HepG2 (cell line): Measurements from ENCODE around the gene THRAP3. TPM values are rescaled to one million over a fixed set of nuclear protein-coding genes. Genes with fewer than 3 reads are reported as not detected.

Source experiments
- ARHGAP35 ChIP-seq: sonication (generic); formaldehyde crosslinking; IDR thresholded peaks from 2 replicates; pipeline ENCODE4 v1.9.0; 2022; ENCODE audit warnings: mild to moderate bottlenecking, inconsistent platforms, moderate library complexity, missing genetic modification reagents, borderline replicate concordance
- MED13 ChIP-seq: sonication (generic); formaldehyde crosslinking; IDR thresholded peaks from 2 replicates; pipeline ENCODE4 v1.5.0; 2020; ENCODE audit warnings: missing genetic modification reagents
- NFIB ChIP-seq: sonication (generic); formaldehyde crosslinking; IDR thresholded peaks from 2 replicates; pipeline ENCODE4 v1.9.0; 2021; ENCODE audit warnings: missing genetic modification reagents, mild to moderate bottlenecking, borderline replicate concordance
- PRDM15 ChIP-seq: sonication (generic); formaldehyde crosslinking; IDR thresholded peaks from 2 replicates; pipeline ENCODE4 v1.4.0; 2020; ENCODE audit warnings: missing genetic modification reagents
- RBAK ChIP-seq: sonication (generic); formaldehyde crosslinking; IDR thresholded peaks from 2 replicates; pipeline ENCODE4 v1.5.1; 2020; ENCODE audit warnings: mild to moderate bottlenecking, missing genetic modification reagents
- SAP130 ChIP-seq: IDR thresholded peaks from 2 replicates; pipeline ENCODE4 v1.6.1; 2016; ENCODE audit warnings: low read depth
- SKI ChIP-seq: fragments of 450-650 bp; IDR thresholded peaks from one replicate; pipeline ENCODE4 v1.6.1; 2018; ENCODE audit warnings: mild to moderate bottlenecking; ENCODE audit not compliant: partially characterized antibody
- ZNF17 ChIP-seq: sonication (generic); formaldehyde crosslinking; IDR thresholded peaks from 2 replicates; pipeline ENCODE4 v1.5.0; 2020; ENCODE audit warnings: mild to moderate bottlenecking, missing genetic modification reagents
- ZNF256 ChIP-seq: sonication (generic); formaldehyde crosslinking; conservative IDR thresholded peaks from 2 replicates; pipeline ENCODE4 v1.4.0; 2020; ENCODE audit warnings: missing genetic modification reagents
- ZNF282 ChIP-seq: fragments of 450-650 bp; IDR thresholded peaks from 2 replicates; pipeline ENCODE4 v1.6.1; 2018; ENCODE audit not compliant: partially characterized antibody
- ZNF552 ChIP-seq: sonication (generic); formaldehyde crosslinking; IDR thresholded peaks from 2 replicates; pipeline ENCODE4 v1.9.0; 2022; ENCODE audit warnings: missing genetic modification reagents, mild to moderate bottlenecking, borderline replicate concordance
- ZNF563 ChIP-seq: sonication (generic); formaldehyde crosslinking; IDR thresholded peaks from 2 replicates; pipeline ENCODE4 v1.8.0; 2022; ENCODE audit warnings: mild to moderate bottlenecking, moderate library complexity, missing genetic modification reagents
- polyA plus RNA-seq, 8 experiments: library from polyadenylated mRNA; depleted of rRNA in 3 of 8; stranded (reverse) in 7 of 8; unstranded in 1 of 8; fragments of >200 nt; fragmentation: Illumina TruSeq in 4 of 8; extraction: Trizol in 4 of 8; gene quantifications; 2 replicates each; pipeline versions ENCODE4 v1.2.1 to v1.2.3, GENCODE V29; 2011 to 2016; ENCODE audit warnings: low read depth in 4 of 8, missing spikeins in 1 of 8, mixed read lengths in 1 of 8; ENCODE audit not compliant: insufficient read depth in 1 of 8
- total RNA-seq, 5 experiments: library from RNA; depleted of rRNA; stranded (reverse); fragments of >200 nt; fragmentation: Illumina TruSeq; extraction: Trizol; gene quantifications; 2 replicates each; pipeline ENCODE4 v1.2.3, GENCODE V29; 2016; ENCODE audit warnings: low read depth in 1 of 5
- TF ChIP-seq, protein P1 (sequence below), 2 experiments: IDR thresholded peaks; 2 replicates each; pipeline ENCODE4 v1.6.1; 2011 to 2012; ENCODE audit warnings: low read length in 2 of 2, borderline replicate concordance in 1 of 2, low read depth in 1 of 2, mild to moderate bottlenecking in 1 of 2, moderate library complexity in 1 of 2
- TF ChIP-seq, protein P2 (sequence below): sonication (generic); formaldehyde crosslinking; IDR thresholded peaks from 2 replicates; pipeline ENCODE4 v1.8.1; 2022; ENCODE audit warnings: mild to moderate bottlenecking, missing genetic modification reagents
- TF ChIP-seq, protein P3 (sequence below): IDR thresholded peaks from 2 replicates; pipeline ENCODE4 v1.6.1; 2016; ENCODE audit warnings: low read depth, missing genetic modification reagents, missing compliant biosample characterization

Gene THRAP3
- total and polyA plus RNA-seq, 2 of the 13 experiments (the other 11 are each of a cell fraction or from before 2014, with no cell fraction given): 45.0 to 92.6 TPM

GRCh38 chr1:36187800-36188593 lies 36.2 kb upstream of the THRAP3 start (continued):
- TF ChIP-seq, protein P1, sequence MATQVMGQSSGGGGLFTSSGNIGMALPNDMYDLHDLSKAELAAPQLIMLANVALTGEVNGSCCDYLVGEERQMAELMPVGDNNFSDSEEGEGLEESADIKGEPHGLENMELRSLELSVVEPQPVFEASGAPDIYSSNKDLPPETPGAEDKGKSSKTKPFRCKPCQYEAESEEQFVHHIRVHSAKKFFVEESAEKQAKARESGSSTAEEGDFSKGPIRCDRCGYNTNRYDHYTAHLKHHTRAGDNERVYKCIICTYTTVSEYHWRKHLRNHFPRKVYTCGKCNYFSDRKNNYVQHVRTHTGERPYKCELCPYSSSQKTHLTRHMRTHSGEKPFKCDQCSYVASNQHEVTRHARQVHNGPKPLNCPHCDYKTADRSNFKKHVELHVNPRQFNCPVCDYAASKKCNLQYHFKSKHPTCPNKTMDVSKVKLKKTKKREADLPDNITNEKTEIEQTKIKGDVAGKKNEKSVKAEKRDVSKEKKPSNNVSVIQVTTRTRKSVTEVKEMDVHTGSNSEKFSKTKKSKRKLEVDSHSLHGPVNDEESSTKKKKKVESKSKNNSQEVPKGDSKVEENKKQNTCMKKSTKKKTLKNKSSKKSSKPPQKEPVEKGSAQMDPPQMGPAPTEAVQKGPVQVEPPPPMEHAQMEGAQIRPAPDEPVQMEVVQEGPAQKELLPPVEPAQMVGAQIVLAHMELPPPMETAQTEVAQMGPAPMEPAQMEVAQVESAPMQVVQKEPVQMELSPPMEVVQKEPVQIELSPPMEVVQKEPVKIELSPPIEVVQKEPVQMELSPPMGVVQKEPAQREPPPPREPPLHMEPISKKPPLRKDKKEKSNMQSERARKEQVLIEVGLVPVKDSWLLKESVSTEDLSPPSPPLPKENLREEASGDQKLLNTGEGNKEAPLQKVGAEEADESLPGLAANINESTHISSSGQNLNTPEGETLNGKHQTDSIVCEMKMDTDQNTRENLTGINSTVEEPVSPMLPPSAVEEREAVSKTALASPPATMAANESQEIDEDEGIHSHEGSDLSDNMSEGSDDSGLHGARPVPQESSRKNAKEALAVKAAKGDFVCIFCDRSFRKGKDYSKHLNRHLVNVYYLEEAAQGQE (IDR thresholded peaks at IDR 0.05; ENCODE audit: borderline replicate concordance in 1 of 2, low read depth in 1 of 2, low read length in 2 of 2): no peak
- TF ChIP-seq ZNF17 (CRISPR knock-in tag) (no peak), NFIB (CRISPR knock-in tag) (no peak), SKI (no peak), ZNF563 (CRISPR knock-in tag) (no peak), PRDM15 (CRISPR knock-in tag) (no peak), RBAK (CRISPR knock-in tag) (no peak), ZNF282 (no peak), ZNF256 (CRISPR knock-in tag) (no peak), ARHGAP35 (CRISPR knock-in tag) (no peak), MED13 (CRISPR knock-in tag) (no peak), SAP130 (CRISPR knock-in tag) (peak; percentile 67), ZNF552 (CRISPR knock-in tag) (no peak)
- TF ChIP-seq, protein P2, sequence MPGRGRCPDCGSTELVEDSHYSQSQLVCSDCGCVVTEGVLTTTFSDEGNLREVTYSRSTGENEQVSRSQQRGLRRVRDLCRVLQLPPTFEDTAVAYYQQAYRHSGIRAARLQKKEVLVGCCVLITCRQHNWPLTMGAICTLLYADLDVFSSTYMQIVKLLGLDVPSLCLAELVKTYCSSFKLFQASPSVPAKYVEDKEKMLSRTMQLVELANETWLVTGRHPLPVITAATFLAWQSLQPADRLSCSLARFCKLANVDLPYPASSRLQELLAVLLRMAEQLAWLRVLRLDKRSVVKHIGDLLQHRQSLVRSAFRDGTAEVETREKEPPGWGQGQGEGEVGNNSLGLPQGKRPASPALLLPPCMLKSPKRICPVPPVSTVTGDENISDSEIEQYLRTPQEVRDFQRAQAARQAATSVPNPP (CRISPR knock-in tag): no peak
- TF ChIP-seq, protein P3, sequence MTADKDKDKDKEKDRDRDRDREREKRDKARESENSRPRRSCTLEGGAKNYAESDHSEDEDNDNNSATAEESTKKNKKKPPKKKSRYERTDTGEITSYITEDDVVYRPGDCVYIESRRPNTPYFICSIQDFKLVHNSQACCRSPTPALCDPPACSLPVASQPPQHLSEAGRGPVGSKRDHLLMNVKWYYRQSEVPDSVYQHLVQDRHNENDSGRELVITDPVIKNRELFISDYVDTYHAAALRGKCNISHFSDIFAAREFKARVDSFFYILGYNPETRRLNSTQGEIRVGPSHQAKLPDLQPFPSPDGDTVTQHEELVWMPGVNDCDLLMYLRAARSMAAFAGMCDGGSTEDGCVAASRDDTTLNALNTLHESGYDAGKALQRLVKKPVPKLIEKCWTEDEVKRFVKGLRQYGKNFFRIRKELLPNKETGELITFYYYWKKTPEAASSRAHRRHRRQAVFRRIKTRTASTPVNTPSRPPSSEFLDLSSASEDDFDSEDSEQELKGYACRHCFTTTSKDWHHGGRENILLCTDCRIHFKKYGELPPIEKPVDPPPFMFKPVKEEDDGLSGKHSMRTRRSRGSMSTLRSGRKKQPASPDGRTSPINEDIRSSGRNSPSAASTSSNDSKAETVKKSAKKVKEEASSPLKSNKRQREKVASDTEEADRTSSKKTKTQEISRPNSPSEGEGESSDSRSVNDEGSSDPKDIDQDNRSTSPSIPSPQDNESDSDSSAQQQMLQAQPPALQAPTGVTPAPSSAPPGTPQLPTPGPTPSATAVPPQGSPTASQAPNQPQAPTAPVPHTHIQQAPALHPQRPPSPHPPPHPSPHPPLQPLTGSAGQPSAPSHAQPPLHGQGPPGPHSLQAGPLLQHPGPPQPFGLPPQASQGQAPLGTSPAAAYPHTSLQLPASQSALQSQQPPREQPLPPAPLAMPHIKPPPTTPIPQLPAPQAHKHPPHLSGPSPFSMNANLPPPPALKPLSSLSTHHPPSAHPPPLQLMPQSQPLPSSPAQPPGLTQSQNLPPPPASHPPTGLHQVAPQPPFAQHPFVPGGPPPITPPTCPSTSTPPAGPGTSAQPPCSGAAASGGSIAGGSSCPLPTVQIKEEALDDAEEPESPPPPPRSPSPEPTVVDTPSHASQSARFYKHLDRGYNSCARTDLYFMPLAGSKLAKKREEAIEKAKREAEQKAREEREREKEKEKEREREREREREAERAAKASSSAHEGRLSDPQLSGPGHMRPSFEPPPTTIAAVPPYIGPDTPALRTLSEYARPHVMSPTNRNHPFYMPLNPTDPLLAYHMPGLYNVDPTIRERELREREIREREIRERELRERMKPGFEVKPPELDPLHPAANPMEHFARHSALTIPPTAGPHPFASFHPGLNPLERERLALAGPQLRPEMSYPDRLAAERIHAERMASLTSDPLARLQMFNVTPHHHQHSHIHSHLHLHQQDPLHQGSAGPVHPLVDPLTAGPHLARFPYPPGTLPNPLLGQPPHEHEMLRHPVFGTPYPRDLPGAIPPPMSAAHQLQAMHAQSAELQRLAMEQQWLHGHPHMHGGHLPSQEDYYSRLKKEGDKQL (CRISPR knock-in tag): no peak
